AG09309 (cell line): ENCODE results near the gene RAN.

Experiments used
- DNase-seq: peaks from one replicate; pipeline ENCODE4 v3.0.0-alpha.2; 2010; ENCODE audit warnings: low read depth
- H3K4me3 ChIP-seq: 2 replicates; pipeline ENCODE4 v1.5.1; 2011; ENCODE audit warnings: mild to moderate bottlenecking, low read depth, low read length, moderate library complexity; ENCODE audit not compliant: control insufficient read depth
- TF ChIP-seq, protein P1 (sequence below): IDR thresholded peaks from 2 replicates; pipeline ENCODE4 v1.5.1; 2011; ENCODE audit warnings: mild to moderate bottlenecking, low read depth, low read length, inconsistent platforms; ENCODE audit not compliant: insufficient read depth, control insufficient read depth; ENCODE audit errors: missing control alignments

RAN gene

DNA sequence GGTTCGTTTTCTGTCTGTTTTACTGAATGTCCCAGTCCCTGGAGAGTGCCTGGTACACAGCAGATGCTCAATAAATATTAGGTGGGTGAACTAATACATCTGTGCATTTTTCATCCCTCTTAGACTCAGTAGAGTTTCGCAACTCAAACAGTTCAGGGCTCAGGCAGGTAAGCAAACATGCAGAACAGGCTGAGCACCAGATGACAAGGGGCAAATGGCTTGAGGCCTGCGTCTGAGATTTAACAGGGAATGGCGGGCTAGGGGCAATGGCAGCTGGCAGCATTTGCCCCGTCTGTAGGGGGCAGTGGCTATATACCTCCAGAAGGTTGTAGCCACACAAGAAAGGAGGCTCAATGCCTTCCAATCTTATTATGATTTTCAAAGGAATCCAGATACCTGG lies 8.6 kb upstream of the RAN start:
- TF ChIP-seq, protein P1, sequence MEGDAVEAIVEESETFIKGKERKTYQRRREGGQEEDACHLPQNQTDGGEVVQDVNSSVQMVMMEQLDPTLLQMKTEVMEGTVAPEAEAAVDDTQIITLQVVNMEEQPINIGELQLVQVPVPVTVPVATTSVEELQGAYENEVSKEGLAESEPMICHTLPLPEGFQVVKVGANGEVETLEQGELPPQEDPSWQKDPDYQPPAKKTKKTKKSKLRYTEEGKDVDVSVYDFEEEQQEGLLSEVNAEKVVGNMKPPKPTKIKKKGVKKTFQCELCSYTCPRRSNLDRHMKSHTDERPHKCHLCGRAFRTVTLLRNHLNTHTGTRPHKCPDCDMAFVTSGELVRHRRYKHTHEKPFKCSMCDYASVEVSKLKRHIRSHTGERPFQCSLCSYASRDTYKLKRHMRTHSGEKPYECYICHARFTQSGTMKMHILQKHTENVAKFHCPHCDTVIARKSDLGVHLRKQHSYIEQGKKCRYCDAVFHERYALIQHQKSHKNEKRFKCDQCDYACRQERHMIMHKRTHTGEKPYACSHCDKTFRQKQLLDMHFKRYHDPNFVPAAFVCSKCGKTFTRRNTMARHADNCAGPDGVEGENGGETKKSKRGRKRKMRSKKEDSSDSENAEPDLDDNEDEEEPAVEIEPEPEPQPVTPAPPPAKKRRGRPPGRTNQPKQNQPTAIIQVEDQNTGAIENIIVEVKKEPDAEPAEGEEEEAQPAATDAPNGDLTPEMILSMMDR, result no peak
- no peak for DNase-seq
- no peak overlapping the region for H3K4me3 ChIP-seq

DNA sequence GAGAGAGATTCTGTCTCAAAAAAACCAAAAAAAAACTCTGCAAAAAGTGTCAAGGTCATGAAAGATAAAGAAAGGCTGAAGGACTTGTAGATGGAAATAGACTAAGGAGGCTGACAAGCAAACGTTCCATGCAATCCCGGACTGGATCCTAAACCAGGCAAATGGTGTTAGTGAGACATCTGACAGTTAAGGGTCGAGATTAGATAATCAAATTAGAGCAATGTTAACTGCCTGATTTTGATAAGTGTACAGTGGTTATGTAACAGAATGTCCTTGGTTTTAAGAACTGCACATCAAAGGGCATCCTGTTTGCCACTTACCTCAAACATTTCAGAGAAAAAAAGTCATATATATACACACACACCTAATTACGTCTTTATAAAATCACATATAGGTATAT lies 3.5 kb upstream of the RAN start:
- TF ChIP-seq, protein P1, result no peak
- DNase-seq, result no peak
- H3K4me3 ChIP-seq, result no peak overlapping the region

DNA sequence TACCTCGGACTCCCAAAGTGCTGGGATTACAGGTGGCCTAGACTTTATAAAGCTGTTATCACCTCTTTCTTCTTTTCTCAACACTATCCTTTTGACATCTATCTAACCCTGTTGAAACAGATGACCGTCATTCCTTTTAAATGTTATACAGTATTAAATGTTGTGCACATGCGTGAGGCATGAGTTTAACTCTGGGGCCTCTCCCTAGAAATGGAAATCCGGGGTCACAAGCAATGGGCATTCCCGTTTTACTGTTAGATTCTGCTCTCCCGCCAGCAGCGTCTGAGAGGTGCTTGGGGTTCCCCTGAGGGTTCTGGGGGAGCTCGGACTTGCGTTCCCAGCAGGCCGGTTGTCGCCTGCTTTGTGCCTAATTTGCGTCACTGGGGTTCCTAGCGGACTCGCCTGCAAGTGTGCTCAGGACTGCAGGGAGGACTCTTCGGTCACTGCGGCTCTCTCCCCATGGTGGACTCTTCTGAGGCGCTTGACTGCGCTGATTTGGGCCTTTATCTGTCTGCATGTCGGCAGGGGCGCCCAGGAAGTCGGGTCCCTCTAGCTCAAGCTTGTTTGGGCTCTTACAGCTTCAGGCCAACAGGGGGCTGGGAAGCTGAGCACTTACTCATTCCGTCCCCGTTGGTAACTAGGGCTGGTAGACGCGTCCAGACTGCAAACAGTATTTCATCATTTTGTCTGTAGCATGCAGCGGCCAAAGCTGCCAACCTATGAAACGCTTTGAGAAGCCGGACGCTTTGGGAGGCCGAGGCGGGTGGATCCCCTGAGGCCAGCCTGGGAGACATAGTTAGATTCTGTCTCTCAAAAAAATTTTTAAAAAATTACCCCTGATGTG lies 1.2 kb upstream of the RAN start:
- TF ChIP-seq, protein P1, result peak; percentile 66
- DNase-seq, result peak; percentile 82
- peak overlapping the region; percentile 47 for H3K4me3 ChIP-seq

DNA sequence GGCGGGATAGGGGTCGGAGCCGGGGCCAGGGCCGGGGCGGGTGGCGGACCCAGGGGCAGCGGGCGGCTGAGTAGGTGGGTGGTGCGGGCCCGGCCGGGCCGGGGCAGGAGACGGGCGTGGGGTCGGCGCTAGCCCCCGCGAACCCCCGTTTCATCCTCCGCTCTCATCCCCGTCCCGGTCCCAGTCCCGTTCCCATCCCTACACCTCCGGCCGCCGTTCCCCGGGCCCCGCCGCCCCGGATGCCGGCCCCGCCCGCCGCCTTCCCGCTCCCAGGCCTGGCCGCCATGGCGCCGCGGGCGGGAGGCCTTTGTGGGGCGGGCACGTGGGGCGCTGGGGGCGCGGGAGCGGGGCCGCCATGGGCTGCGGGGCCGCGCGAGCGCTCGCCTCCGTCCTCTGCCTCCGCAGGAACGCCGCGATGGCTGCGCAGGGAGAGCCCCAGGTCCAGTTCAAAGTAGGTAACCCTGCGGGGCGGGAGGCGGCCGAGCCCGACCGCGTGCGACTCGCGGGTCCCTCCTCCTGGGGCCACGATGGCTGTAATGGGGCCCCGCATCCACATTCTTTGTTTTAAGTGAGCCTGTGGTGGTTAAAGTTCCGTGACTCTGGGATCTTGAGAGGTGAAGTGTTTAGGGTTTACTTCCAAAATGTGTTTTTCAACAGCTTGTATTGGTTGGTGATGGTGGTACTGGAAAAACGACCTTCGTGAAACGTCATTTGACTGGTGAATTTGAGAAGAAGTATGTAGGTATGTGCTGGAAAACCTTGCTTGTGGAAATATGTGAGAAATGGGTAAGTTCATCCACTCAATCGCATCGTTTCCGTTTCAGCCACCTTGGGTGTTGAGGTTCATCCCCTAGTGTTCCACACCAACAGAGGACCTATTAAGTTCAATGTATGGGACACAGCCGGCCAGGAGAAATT lies 572 bp downstream of the RAN start:
- H3K4me3 ChIP-seq, result peak overlapping the region; percentile 61
- no peak for DNase-seq
- TF ChIP-seq, protein P1, result no peak

DNA sequence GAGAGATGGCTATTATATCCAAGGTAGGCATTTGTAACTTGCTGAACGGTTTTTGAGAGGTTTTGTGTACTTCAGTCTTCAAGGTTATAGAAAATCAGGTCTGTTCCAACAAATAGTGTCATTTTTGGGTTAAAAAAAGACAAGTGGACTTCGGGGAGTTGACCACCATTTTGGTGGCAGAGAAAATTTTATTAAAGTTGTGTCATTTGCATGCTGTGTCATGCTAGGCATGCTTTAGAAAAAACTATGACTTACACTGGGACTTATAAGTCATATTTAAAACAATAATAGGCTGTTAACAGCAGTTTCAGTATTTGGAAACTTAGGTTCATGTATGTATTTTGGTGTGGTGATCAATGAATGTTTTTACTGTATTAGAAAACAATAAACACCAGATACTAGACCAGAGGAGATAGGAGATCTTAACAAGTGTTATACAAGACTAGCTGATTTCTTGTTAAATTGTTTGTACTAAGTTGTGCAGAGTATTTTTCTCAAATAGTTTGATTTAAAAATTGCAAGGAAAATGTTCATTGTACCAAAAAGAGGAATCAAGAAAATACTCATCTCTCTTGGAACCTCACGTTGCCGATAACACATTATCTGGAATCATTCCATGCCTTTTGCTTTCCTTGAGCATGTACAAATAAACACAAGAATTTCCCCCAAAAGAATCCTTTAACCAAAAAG lies 1.4 kb downstream of the RAN start:
- peak overlapping the region; percentile 61 for H3K4me3 ChIP-seq
- DNase-seq, result no peak
- TF ChIP-seq, protein P1, result no peak

DNA sequence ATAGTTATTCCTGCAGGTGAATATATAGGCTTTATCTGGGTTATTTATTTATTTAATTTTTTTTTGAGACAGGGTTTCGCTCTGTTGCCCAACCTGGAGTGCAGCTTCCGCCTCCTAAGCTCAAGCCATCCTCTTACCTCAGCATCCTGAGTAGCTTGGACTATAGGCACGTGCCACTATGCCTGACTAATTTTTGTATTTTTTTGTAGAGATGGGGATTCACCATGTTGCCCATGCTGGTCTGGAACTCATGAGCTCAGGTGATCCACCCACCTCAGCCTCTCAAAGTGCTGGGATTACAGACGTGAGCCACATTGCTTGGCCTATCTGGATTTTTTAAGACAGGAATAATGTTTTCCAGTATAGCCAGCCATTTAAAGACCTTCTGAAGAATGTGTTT lies 2.0 kb downstream of the RAN start:
- DNase-seq, result no peak
- TF ChIP-seq, protein P1, result no peak
- no peak overlapping the region for H3K4me3 ChIP-seq
